Glutamatergic neuron (in vitro differentiated cells): Measurements from ENCODE around the gene FARP1. TPM values are rescaled to one million over a fixed set of nuclear protein-coding genes. Genes with fewer than 3 reads are reported as not detected.

Experiments used
- DNase-seq: peaks from one replicate; pipeline ENCODE4 v3.0.0; 2022
- H3K27ac Mint-ChIP-seq: one replicate; pipeline ENCODE4 v1.8.0; 2020; ENCODE audit warnings: mild to moderate bottlenecking, mixed read lengths, inconsistent platforms; ENCODE audit not compliant: unreplicated experiment
- H3K27me3 Mint-ChIP-seq: one replicate; pipeline ENCODE4 v1.8.0; 2020; ENCODE audit warnings: mild to moderate bottlenecking, moderate library complexity, mixed read lengths, inconsistent platforms; ENCODE audit not compliant: unreplicated experiment
- H3K36me3 Mint-ChIP-seq: one replicate; pipeline ENCODE4 v1.8.0; 2020; ENCODE audit warnings: mild to moderate bottlenecking, mixed read lengths, inconsistent platforms; ENCODE audit not compliant: unreplicated experiment
- H3K4me1 Mint-ChIP-seq: one replicate; pipeline ENCODE4 v1.8.0; 2020; ENCODE audit warnings: mild to moderate bottlenecking, low read depth, mixed read lengths, inconsistent platforms; ENCODE audit not compliant: unreplicated experiment
- H3K4me3 Mint-ChIP-seq: one replicate; pipeline ENCODE4 v1.8.0; 2020; ENCODE audit warnings: mild to moderate bottlenecking, mixed read lengths, inconsistent platforms; ENCODE audit not compliant: unreplicated experiment
- H3K9me3 Mint-ChIP-seq: one replicate; pipeline ENCODE4 v1.8.0; 2020; ENCODE audit warnings: mild to moderate bottlenecking, moderate library complexity, mixed read lengths, inconsistent platforms; ENCODE audit not compliant: unreplicated experiment
- total RNA-seq: library from RNA; stranded (reverse); fragmentation: NEBNext Ultra II Directional; extraction: Animal tissue kit (Norgen Biotek cat#: 25700); gene quantifications from one replicate; pipeline ENCODE4 v1.2.1, GENCODE V29; 2021; ENCODE audit not compliant: unreplicated experiment
- TF ChIP-seq, protein P1 (sequence below): fragments of 200-600 bp; sonication (generic); IDR thresholded peaks from one replicate; pipeline ENCODE4 v1.5.0; 2021; ENCODE audit not compliant: partially characterized antibody, unreplicated experiment

Gene FARP1
- total RNA-seq, 1 donor from 2014 or later: 233 TPM

DNA sequence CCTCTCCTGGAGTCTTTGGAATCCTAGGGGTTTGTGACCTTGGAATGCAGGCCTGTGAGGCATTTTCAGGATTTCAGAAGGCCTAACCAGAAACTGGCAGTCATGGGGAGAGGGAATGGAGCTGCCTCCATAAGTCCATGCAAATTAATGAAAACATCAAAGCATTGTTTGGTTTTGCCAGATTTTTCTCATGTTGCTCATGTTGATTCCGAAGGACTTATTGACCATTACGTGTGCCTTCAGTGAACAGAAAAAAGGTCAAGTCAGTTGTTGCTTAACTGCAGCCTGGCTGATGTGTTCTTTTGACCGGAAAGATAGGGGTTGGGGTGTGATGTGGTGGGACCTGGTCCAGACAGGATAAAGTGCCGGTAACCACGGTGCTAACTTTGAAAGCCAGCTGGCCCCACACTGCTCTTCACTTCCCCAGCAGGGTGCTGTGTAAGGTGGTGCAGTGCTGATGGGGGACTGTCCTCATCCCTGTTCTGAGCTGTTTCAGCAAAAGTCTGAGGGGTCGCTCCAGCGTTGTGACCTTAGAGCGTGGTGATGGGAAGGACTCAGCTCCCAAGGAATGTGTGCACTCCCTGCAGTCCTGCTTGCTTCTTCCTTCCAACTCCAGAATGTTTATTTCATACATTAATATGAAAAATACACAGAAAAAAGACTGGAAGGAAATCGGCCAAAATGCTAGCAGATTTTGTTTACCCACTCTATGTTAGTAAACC is 30.7 kb downstream of the FARP1 start:
- H3K4me3 Mint-ChIP-seq: no peak overlapping the region
- H3K27ac Mint-ChIP-seq: peak overlapping the region; percentile 66
- TF ChIP-seq, protein P1, sequence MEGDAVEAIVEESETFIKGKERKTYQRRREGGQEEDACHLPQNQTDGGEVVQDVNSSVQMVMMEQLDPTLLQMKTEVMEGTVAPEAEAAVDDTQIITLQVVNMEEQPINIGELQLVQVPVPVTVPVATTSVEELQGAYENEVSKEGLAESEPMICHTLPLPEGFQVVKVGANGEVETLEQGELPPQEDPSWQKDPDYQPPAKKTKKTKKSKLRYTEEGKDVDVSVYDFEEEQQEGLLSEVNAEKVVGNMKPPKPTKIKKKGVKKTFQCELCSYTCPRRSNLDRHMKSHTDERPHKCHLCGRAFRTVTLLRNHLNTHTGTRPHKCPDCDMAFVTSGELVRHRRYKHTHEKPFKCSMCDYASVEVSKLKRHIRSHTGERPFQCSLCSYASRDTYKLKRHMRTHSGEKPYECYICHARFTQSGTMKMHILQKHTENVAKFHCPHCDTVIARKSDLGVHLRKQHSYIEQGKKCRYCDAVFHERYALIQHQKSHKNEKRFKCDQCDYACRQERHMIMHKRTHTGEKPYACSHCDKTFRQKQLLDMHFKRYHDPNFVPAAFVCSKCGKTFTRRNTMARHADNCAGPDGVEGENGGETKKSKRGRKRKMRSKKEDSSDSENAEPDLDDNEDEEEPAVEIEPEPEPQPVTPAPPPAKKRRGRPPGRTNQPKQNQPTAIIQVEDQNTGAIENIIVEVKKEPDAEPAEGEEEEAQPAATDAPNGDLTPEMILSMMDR: no peak
- no peak for DNase-seq
- no peaks in the 10 kb centered on the region for H3K27me3 Mint-ChIP-seq
- no peaks in the 10 kb centered on the region for H3K9me3 Mint-ChIP-seq
- H3K36me3 Mint-ChIP-seq: no peaks in the 10 kb centered on the region
- H3K4me1 Mint-ChIP-seq: peaks cover 35% of the 10 kb centered on the region

DNA sequence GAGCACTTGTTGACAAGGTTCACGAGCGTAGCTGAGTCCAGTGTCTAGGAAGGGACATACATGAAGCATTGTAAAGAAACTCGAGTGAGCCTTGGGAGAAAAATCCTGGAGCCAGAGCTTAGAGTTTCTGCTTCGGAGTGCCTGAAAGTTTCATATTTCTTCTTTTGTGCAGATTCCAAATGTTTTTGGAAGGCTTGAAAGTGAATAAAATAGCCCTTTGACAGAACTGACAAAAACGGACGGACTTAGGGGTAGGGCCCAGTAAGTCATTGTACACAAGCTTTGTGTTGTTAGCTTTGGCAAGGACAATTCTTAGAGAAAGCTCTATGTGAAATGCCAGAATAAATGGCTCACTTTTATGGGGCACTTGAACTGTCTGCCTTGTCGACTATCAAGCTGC is 31.4 kb downstream of the FARP1 start:
- no peak for DNase-seq
- H3K4me3 Mint-ChIP-seq: no peak overlapping the region
- TF ChIP-seq, protein P1: no peak
- H3K9me3 Mint-ChIP-seq: peaks cover 1% of the 10 kb centered on the region
- no peaks in the 10 kb centered on the region for H3K36me3 Mint-ChIP-seq
- H3K27ac Mint-ChIP-seq: no peak overlapping the region
- H3K4me1 Mint-ChIP-seq: peaks cover 34% of the 10 kb centered on the region
- H3K27me3 Mint-ChIP-seq: no peaks in the 10 kb centered on the region

DNA sequence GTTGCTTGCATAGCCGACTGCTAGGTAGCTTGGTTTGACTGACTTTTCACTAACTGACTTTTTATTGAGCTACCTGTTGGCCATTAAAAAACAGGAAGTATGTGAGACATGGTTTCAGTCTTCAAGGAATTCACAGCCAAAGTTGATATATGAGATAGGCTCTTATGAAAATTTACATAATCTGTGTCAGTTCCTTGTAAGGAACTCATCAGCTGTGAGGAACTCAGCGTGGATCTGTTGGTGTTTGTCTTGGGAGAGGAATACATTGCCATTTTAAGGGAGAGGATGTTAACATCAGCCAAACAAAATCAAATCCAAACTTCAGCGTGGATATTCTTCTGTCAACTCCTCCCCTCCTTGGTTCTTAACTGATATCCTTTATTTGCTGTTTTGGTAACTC is 32.1 kb downstream of the FARP1 start:
- peaks cover 3% of the 10 kb centered on the region for H3K9me3 Mint-ChIP-seq
- H3K27me3 Mint-ChIP-seq: no peaks in the 10 kb centered on the region
- DNase-seq: no peak
- H3K27ac Mint-ChIP-seq: no peak overlapping the region
- no peak overlapping the region for H3K4me3 Mint-ChIP-seq
- no peaks in the 10 kb centered on the region for H3K36me3 Mint-ChIP-seq
- H3K4me1 Mint-ChIP-seq: peaks cover 34% of the 10 kb centered on the region
- TF ChIP-seq, protein P1: no peak

DNA sequence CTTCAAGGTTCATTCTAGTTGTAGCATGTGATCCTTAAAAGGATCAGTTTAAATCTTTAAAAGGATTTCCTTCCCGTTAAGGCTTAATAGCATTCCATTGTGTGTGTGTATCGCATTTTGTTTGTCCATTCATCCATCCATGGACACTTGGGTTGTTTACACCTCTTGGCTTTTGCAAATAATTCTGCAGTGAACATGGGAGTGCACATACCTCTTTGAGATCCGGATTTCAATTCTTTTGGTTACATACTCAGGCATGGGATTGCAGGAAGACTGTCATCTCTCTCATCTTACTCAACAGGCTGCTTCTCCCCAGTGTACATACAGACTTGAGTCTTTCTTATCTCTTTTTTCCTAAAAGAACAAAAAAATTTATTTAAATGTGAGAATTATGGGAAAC is 32.9 kb downstream of the FARP1 start:
- no peak overlapping the region for H3K27ac Mint-ChIP-seq
- peaks cover 36% of the 10 kb centered on the region for H3K4me1 Mint-ChIP-seq

More for the DNA sequence above, 32.9 kb downstream of the FARP1 start:
- DNase-seq: no peak
- Mint-ChIP-seq H3K4me3 (no peak overlapping the region), H3K36me3 (no peaks in the 10 kb centered on the region), H3K27me3 (no peaks in the 10 kb centered on the region), H3K9me3 (peaks cover 3% of the 10 kb centered on the region)
- TF ChIP-seq, protein P1: no peak
